Stimulated activated CD8-positive, alpha-beta memory T cell treated with anti-CD3 and anti-CD28 coated beads, Interleukin-15, amount 100 ng/mL, for 4 hours (primary cell): ENCODE data around the gene FAM171A1.
"Not testable (repeated sequence)": the region's sequence is repeated elsewhere in the genome, so short reads cannot be mapped to it uniquely, and the experiment has no call there.

Experiments used
- DNase-seq, 2 donors: peaks; one replicate each; pipeline ENCODE4 v3.0.0-alpha.2; 2020; ENCODE audit warnings: low read depth in 2 of 2

FAM171A1 gene

GRCh38 chr10:15344876-15345285, 26.2 kb downstream of the FAM171A1 start:
- no peak for DNase-seq

DNA sequence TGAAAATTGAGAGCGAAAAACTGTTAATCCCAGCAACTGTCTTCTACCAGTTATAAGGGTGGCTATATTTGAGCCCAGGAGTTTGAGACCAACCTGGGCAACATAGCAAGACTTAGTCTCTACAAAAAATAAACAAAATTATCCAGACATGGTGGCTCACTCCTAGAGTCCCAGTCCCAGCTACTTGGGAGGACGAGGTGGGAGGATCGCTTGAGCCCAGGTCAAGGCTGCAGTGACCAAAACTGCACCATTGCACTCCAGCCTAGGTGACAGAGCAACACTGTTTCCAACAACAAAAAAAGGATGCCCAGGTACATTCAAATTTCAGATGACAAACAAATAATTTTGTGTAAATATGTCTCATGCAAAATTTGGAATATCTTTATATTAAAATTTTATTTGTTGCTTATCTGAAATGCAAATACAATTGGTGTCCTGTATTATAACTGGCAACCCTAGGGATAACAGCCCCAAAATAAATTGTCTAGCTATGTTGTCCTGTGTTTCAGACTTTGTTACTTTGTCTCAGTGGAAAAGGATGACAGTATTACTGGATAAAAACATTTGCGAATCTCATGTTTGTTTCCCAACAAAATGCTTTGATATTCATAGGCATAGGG, 26.7 kb downstream of the FAM171A1 start:
- DNase-seq, result no peak

GRCh38 chr10:15342970-15343369, 28.1 kb downstream of the FAM171A1 start:
- DNase-seq, result no peak

- no peak for DNase-seq
These were observed 29.5 kb downstream of the FAM171A1 start for GRCh38 chr10:15341502-15342128.

DNA sequence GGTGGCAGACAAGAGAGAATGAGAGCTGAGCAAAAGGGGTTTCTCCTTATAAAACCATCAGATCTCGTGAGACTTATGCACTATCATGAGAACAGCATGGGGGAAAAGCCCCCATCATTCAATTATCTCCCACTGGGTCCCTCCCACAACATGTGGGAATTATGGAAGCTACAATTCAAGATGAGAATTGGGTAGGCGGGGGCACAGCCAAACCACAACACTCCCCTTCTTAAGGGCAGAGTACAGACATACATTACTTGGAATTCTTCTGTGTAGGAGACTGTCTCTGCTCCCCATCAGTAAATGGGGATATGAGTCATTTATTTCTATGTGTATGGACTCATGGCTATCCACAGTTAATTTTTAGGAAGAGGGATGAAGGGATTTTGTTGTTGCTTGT, 31.2 kb downstream of the FAM171A1 start:
- no peak for DNase-seq

GRCh38 chr10:15337441-15337923, 33.6 kb downstream of the FAM171A1 start:
- not testable (repeated sequence) for DNase-seq

DNA sequence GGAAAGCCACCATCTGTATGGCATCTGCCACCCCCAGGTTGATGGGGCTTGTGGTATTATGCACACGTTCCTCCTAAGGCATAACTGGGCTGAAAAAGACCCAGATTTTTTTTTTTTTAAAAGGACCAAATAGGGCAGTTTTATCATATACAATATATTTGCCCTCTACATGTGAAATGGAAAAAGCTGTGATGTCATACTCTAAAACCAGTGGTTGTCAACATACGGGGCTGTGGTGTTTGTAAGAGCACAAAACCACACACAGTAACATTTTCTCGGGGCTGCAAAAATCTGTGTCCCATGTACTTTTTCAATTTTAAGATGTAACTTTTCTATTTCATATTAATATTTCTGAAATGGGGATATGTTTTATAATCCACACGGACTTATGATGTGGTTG, 34.9 kb downstream of the FAM171A1 start:
- no peak for DNase-seq

GRCh38 chr10:15335508-15335907, 35.6 kb downstream of the FAM171A1 start:
- DNase-seq, result no peak

- no peak for DNase-seq
These were observed 36.3 kb downstream of the FAM171A1 start for GRCh38 chr10:15334650-15335323.

DNA sequence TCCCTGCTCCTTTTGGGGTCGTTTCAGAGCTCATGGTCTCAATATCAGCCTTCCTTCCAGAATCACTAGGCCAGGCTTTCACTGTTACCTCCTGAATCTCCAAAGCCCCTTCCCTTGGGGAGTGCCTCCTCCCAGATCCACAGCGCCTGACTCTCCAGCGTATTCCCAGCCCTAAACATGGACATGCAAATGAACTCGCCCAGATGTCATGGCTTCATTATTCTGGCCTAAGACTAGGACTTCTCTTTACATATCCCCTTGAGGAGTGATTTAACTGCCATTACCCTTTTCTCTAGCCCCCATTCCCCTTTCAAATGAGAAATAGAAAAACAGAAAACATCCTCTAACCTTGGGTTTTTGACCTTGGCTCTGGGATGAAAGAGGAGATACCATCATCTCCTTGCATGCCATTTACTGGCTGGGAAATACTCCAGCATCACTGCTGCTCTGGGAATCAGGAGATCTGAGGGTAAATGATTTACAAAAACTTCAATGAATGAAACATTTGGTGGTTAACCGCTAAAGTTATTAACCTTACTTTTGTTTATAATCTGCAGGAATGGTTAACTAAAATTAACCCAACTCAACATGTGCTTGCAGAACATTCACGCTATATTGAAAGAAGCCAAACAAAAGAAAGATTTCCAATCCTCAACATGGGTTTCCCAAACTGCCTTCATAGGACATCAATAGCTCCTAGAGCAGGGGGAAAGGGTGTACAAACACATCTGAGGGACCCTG, 37.0 kb downstream of the FAM171A1 start:
- DNase-seq, result no peak

DNA sequence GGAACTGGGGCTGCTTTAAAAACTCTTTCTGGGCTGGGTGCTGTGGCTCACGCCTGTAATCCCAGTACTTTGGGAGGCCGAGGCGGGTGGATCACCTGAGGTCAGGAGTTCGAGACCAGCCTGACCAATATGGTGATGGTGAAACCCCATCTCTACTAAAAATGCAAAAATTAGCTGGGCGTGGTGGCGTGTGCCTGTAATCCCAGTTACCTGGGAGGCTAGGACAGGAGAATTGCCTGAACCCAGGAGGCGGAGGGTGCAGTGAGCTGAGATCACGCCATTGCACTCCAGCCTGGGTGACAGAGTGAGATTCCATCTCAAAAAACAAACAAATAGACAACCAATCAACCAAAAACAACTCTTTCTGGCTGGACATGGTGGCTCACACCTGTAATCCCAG, 37.9 kb downstream of the FAM171A1 start:
- not testable (repeated sequence) for DNase-seq

GRCh38 chr10:15331461-15331860, 39.6 kb downstream of the FAM171A1 start:
- no peak for DNase-seq

DNA sequence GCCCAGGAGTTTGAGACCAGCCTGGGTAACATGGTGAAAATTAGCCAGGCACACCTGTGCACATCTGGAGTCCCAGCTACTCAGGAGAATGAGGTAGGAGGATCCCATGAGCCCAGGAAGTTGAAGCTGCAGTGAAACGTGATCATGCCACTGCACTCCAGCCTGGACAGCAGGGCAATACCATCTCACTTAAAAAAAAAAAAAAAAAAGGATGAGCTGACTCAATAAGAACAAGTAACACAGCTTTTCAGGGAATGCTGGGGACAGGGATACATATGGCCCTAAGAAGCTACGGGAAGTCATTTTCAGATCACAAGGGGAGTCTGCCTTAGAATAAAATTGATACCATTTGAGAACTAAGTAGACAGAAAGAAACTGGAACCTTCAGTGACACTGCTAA, 41.7 kb downstream of the FAM171A1 start:
- DNase-seq, result no peak

GRCh38 chr10:15325944-15326284, 45.2 kb downstream of the FAM171A1 start:
- DNase-seq, result no peak

DNA sequence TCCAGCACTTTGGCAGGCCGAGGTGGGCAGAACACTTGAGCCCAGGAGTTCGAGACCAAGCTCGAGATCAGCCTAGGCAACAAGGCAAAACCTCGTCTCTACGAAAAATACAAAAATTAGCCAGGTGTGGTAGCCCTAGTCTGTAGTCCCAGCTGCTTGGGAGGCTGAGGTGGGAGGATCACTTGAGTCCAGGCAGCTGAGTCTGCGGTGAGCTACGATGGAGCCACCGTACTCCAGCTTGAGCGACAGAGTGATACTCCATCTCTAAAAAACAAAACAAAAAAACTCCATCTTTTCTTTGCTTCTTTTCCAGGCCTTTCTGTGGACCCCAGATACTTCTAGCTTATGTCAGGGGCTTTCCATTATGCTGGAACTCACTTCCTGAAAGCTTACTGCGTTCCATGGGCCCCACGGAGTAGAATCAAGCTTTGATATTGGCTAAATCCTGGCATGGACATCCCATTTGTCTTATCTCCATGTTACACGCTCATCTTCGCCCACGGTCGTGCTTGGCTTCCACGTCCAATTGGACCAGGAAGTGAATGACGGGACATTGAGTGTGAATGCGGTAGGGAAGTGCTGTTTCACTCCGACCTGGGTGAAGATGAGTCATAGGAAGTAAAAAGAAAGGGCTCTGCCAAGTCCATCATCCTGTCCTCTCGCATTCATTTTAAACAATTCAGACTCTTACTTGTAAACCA, 45.7 kb downstream of the FAM171A1 start:
- no peak for DNase-seq

DNA sequence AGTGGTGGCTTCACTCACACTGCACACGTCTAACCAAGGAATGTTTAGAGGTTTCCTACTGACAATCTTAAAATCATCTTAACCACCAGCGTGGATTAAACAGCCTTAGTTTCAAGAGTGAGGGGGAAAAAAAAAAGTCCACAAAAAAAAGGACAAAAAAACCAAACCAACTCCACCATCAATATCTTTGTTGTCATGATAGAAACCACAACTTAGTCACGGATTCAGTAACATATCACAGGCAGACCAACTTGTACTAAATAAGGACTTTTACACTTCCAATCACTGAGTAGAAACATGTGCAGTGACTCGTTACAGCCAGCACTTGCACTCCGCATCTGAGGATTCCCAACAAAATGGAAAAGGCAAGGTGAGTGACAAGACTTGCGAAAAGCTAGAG, 46.5 kb downstream of the FAM171A1 start:
- no peak for DNase-seq

DNA sequence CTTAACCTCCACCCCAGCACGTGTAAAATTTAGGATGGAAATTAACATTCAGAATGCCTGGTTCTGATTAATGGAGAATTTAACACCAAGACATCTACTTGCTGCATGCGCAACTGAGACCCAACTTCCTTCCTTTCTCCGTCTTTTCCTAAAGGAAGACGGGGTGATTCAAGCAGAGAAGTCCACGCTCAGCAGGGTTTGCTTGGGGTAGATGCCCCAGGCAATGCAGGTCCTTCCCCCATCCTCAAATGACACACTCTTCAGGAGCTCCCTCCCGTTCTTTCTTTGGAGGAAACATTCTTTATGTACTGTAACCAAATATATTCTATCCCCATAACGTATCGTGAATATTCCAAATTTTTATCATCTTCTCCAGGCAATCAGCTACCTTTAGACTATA, 47.0 kb downstream of the FAM171A1 start:
- no peak for DNase-seq

- DNase-seq, result no peak
These were observed 48.7 kb downstream of the FAM171A1 start for GRCh38 chr10:15322356-15322755.

DNA sequence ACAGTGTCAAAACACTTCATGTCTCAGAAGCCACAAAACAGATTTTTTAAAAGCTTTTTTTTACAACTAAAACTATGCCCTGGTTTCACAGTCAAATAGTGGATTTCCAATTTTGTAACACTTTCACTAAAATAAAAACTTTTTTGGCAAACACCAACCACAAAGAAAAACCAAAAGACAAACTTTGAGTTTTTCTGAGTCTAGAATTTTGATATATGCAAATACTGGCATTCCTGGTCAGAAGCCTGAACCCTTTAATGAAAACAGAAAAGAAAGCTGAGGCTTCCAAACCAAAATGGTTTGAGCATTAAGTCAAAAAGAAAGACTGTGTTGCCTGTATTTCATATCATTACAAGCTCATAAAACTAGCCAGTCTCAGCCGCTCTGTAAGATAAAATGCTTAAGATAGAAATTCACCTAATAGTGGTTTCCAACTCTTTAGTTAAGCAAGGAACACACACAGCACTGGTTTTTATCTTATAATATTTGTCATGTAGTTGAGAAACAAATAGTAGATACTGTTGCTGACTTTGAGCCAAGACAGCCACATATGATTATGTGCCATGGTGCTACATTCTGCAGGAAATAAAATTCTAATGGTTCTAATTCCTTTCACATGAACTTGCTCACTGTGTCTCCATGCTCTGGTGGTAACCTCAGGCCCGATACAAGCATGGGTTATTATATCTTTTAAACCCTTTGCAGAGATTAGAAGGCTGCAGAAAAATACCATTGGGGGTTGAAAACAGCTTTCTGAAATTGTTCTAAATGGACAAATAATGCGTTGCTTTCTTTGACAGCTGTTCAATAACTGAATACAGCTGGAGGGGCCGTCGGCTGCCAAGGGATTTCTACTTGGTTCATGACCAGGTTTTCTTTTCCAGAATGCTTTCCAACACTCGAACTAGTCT, 49.4 kb downstream of the FAM171A1 start:
- DNase-seq, result no peak

GRCh38 chr10:15320522-15321203, 50.4 kb downstream of the FAM171A1 start:
- DNase-seq, result no peak
